ENCODE results near the gene THAP11.

DNA sequence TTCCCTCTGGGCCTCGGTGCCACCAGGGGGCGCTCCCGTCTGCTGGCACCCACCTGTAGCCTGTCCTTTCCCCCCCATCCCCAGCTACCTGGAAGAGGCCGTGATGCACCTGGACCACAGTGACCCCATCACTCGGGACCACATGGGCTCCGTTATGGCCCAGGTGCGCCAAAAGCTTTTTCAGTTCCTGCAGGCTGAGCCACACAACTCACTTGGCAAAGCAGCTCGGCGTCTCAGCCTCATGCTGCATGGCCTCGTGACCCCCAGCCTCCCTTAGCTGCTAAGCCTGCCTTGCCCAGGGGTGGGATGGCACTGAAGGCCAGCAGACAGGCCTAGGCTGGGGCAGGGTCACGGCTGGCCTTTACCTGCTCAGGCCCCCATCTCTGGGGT lies 41.7 kb downstream of the THAP11 start:
- TF ChIP-seq, protein P1, sequence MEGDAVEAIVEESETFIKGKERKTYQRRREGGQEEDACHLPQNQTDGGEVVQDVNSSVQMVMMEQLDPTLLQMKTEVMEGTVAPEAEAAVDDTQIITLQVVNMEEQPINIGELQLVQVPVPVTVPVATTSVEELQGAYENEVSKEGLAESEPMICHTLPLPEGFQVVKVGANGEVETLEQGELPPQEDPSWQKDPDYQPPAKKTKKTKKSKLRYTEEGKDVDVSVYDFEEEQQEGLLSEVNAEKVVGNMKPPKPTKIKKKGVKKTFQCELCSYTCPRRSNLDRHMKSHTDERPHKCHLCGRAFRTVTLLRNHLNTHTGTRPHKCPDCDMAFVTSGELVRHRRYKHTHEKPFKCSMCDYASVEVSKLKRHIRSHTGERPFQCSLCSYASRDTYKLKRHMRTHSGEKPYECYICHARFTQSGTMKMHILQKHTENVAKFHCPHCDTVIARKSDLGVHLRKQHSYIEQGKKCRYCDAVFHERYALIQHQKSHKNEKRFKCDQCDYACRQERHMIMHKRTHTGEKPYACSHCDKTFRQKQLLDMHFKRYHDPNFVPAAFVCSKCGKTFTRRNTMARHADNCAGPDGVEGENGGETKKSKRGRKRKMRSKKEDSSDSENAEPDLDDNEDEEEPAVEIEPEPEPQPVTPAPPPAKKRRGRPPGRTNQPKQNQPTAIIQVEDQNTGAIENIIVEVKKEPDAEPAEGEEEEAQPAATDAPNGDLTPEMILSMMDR (conservative IDR thresholded peaks at IDR 0.05 in 1 of 2, IDR thresholded peaks at IDR 0.05 in 1 of 2; ENCODE audit: extremely low read depth in 1 of 2, insufficient read depth in 1 of 2, low read depth in 1 of 2, low read length in 2 of 2): peak; percentile 75 to 93
- no peak for TF ChIP-seq EZH2 (IDR thresholded peaks at IDR 0.05; ENCODE audit: borderline replicate concordance, low read length)

All from mammary epithelial cell (primary cell).